AG09319 (cell line): ENCODE data around the gene MTIF2.
"Not testable (repeated sequence)": the region's sequence is repeated elsewhere in the genome, so short reads cannot be mapped to it uniquely, and the experiment has no call there.

Source experiments
- DNase-seq: peaks from one replicate; pipeline ENCODE4 v3.0.0-alpha.2; 2010; ENCODE audit warnings: low read depth; ENCODE audit errors: extremely low read depth
- TF ChIP-seq, protein P1 (sequence below): IDR thresholded peaks from 2 replicates; pipeline ENCODE4 v1.5.1; 2011; ENCODE audit warnings: low read depth, mild to moderate bottlenecking, inconsistent platforms, low read length, moderate library complexity

The MTIF2 gene

DNA sequence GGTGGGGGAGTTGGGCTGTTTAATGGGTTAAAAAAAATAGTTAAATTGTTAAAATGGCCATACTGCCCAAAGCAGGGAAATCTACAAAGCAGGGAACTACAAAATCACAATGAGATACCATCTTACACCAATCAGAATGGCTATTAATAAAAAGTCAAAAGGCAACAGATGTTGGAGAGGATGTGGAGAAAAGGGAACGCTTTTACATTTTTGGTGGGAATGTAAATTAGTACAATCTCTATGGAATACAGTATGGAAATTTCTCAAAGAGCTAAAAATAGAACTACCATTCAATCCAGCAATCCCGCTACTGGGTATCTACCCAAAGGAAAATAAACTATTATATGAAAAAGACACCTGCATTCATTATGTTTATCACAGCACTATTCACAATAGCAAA is 64.1 kb downstream of the MTIF2 start:
- TF ChIP-seq, protein P1, sequence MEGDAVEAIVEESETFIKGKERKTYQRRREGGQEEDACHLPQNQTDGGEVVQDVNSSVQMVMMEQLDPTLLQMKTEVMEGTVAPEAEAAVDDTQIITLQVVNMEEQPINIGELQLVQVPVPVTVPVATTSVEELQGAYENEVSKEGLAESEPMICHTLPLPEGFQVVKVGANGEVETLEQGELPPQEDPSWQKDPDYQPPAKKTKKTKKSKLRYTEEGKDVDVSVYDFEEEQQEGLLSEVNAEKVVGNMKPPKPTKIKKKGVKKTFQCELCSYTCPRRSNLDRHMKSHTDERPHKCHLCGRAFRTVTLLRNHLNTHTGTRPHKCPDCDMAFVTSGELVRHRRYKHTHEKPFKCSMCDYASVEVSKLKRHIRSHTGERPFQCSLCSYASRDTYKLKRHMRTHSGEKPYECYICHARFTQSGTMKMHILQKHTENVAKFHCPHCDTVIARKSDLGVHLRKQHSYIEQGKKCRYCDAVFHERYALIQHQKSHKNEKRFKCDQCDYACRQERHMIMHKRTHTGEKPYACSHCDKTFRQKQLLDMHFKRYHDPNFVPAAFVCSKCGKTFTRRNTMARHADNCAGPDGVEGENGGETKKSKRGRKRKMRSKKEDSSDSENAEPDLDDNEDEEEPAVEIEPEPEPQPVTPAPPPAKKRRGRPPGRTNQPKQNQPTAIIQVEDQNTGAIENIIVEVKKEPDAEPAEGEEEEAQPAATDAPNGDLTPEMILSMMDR = no peak
- DNase-seq = no peak

DNA sequence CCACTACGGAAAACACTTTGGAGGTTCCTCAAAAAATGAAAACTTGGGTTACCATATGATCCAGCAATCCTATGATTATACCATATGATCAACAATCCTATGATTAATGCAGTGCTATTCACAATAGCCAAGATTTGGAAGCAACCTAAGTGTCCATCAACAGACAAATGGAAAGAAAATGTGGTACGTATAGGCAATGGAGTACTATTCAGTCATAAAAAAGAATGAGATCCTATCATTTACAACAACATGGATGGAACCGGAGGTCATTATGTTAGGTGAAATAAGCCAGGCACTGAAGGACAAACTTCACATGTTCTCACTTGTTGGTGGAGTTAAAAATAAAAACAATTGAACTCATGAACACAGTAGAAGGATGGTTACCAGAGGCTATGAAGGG is 64.5 kb downstream of the MTIF2 start:
- no peak for DNase-seq
- TF ChIP-seq, protein P1 = no peak

DNA sequence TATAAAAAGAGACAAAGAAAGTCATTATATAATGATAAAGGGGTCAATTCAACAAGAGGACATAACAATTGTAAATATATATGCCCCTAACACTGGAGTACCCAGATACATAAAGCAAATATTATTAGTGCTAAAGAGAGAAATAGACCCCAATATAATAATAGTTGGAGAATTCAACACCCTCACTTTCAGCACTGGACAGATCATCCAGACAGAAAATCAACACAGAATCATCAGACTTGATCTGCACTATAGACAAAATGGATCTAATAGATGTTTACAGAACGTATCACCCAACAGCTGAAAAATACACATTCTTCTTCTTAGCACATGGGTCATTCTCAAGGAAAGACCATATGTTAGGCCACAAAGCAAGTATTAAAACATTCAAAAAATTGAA is 68.6 kb downstream of the MTIF2 start:
- TF ChIP-seq, protein P1 = no peak
- no peak for DNase-seq

DNA sequence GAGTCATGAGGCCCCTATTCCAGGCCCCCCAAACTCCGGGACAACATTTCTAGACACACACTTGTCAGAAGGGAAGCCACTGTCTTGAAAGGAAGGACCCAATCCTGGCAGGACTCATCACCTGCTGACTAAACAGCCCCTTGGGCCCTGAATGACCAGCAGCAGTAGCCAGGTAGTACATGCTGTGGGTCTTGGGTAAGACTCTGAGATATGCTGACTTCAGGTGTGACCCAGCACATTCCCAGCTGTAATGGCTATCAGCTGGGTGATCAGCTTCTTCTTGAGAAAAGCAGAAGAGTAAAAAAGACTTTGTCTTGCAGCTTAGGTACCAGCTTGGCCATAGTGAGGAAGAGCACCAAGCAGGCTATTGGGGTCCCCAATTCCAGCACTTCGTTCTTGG is 72.5 kb downstream of the MTIF2 start:
- no peak for DNase-seq
- TF ChIP-seq, protein P1 = no peak

DNA sequence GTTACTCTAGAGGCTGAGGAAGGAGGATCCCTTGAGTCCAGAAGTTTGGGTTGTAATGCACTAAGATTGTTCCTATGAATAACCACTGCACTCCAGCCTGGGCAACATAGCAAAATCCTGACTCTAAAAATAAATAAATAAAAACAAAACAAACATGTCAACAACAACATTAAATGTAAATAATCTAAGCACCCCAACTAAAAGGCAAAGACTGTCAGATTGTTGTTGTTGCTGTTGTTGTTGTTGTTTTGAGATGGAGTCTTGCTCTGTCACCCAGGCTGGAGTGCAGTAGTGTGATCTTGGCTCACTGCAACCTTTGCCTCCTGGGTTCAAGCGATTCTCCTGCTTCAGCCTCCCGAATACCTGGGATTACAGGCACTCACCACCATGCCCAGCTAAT is 77.1 kb downstream of the MTIF2 start:
- not testable (repeated sequence) for DNase-seq

DNA sequence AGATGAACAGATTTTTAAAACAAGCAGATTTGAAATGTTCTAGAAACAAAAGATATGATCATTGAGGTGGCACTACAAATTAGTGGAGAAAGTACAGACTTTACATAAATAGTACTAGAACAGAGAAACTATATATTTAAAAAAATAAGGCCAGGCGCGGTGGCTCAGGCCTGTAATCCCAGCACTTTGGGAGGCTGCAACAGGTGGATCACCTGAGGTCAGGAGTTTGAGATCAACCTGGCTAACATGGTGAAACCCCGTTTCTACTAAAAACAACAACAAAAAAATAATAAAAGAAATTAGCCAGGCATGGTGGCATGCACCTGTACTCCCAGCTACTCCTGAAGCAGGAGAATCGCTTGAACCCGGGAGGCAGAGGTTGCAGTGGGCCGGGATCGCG is 82.2 kb downstream of the MTIF2 start:
- not testable (repeated sequence) for DNase-seq
